T-helper 17 cell (primary cell): ENCODE data around the gene MCM3AP. TPM values are rescaled to one million over a fixed set of nuclear protein-coding genes. Genes with fewer than 3 reads are reported as not detected.

Experiments
- ATAC-seq: fragments of 150-1000 bp; cut with Tn5 transposase; 2 replicates; pipeline ENCODE4 v1.10.0; 2021; ENCODE audit warnings: mild to moderate bottlenecking, moderate library complexity
- DNase-seq, 3 donors: peaks; one replicate each; pipeline versions ENCODE4 v3.0.0 to v3.0.0-alpha.2; 2020 to 2021
- H3K9me3 ChIP-seq: one replicate; pipeline ENCODE4 v1.7.0; 2013; ENCODE audit warnings: low read length, mild to moderate bottlenecking; ENCODE audit not compliant: control insufficient read depth, poor library complexity, severe bottlenecking
- H3K27ac Mint-ChIP-seq: one replicate; pipeline ENCODE4 v1.8.0; 2022; ENCODE audit warnings: mild to moderate bottlenecking, moderate library complexity, mixed read lengths
- H3K27me3 Mint-ChIP-seq: one replicate; pipeline ENCODE4 v1.8.0; 2022; ENCODE audit warnings: mixed read lengths
- H3K36me3 Mint-ChIP-seq: one replicate; pipeline ENCODE4 v1.8.0; 2022; ENCODE audit warnings: low read depth, mixed read lengths
- H3K4me1 Mint-ChIP-seq: one replicate; pipeline ENCODE4 v1.8.0; 2022; ENCODE audit warnings: mild to moderate bottlenecking, mixed read lengths
- H3K4me3 Mint-ChIP-seq: one replicate; pipeline ENCODE4 v1.8.0; 2022; ENCODE audit warnings: mild to moderate bottlenecking, moderate library complexity, mixed read lengths
- total RNA-seq, 4 donors: library from RNA in 2 of 4; stranded (reverse) in 2 of 4; gene quantifications; one replicate each; pipeline ENCODE4 v1.2.3 and lab custom pipeline; 2022 to 2026

The MCM3AP gene
- total RNA-seq, 2 donors from 2014 or later = 114 to 120 TPM

GRCh38 chr21:46301759-46302158 lies 16.3 kb upstream of the MCM3AP start:
- DNase-seq = no peak
- H3K27ac Mint-ChIP-seq = no peak overlapping the region
- no peak for ATAC-seq
- H3K27me3 Mint-ChIP-seq = no peaks in the 10 kb centered on the region
- peaks cover 4% of the 10 kb centered on the region for H3K4me1 Mint-ChIP-seq
- peaks cover 2% of the 10 kb centered on the region for H3K36me3 Mint-ChIP-seq
- H3K4me3 Mint-ChIP-seq = no peak overlapping the region
- no peaks in the 10 kb centered on the region for H3K9me3 ChIP-seq

- no peak for DNase-seq
- H3K9me3 ChIP-seq = no peaks in the 10 kb centered on the region
- Mint-ChIP-seq H3K4me3 (no peak overlapping the region), H3K27me3 (no peaks in the 10 kb centered on the region), H3K27ac (no peak overlapping the region), H3K4me1 (peaks cover 2% of the 10 kb centered on the region), H3K36me3 (no peaks in the 10 kb centered on the region)
- no peak for ATAC-seq
Measured at GRCh38 chr21:46299167-46299566, 13.8 kb upstream of the MCM3AP start.

GRCh38 chr21:46297338-46298271 lies 12.2 kb upstream of the MCM3AP start:
- Mint-ChIP-seq H3K4me1 (peaks cover 2% of the 10 kb centered on the region), H3K27me3 (no peaks in the 10 kb centered on the region), H3K27ac (no peak overlapping the region), H3K36me3 (no peaks in the 10 kb centered on the region), H3K4me3 (peak overlapping the region; percentile 83)
- peak; percentile 33 for ATAC-seq
- no peaks in the 10 kb centered on the region for H3K9me3 ChIP-seq
- DNase-seq = no peak

- H3K9me3 ChIP-seq = no peaks in the 10 kb centered on the region
- Mint-ChIP-seq H3K27me3 (no peaks in the 10 kb centered on the region), H3K4me1 (peaks cover 2% of the 10 kb centered on the region), H3K36me3 (peaks cover 3% of the 10 kb centered on the region), H3K27ac (peak overlapping the region; percentile 77), H3K4me3 (peak overlapping the region; percentile 68)
- peak; percentile 90 for ATAC-seq
- peak in 2 of 3 donors; percentile 35 to 45 for DNase-seq
Measured at GRCh38 chr21:46295996-46296752, 10.8 kb upstream of the MCM3AP start.

DNA sequence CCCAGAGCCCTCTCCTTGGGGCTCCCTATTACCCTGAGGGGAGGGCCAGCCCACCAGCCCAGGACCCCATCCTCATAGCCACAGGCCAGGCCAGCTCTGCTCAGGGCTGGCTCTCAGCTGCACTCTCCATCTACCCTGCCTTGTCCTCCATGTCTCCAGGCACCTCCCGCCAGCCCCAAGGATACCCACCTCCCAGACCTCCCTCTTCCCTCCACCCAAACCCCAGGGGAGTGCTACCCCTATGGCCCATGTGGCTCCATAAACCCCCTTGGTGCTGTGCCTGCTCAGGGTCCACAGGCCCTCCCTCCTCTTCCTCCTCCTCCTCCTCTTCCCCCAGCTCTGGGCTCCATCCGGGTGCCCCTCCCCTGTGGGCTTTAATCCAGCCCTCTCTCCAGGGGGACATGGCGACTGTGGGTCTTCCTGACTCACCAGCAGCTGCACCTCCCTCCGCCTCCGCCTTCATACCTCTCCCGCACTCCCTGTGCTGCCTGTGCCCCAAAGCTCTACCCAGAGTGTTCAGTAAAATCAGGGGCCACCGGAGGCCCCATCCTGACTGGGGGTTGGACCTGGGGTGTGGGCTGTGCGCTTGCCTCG lies 9.9 kb upstream of the MCM3AP start:
- Mint-ChIP-seq H3K27ac (no peak overlapping the region), H3K36me3 (peaks cover 3% of the 10 kb centered on the region), H3K4me3 (no peak overlapping the region), H3K4me1 (peaks cover 6% of the 10 kb centered on the region), H3K27me3 (no peaks in the 10 kb centered on the region)
- DNase-seq = no peak
- no peaks in the 10 kb centered on the region for H3K9me3 ChIP-seq
- ATAC-seq = no peak

DNA sequence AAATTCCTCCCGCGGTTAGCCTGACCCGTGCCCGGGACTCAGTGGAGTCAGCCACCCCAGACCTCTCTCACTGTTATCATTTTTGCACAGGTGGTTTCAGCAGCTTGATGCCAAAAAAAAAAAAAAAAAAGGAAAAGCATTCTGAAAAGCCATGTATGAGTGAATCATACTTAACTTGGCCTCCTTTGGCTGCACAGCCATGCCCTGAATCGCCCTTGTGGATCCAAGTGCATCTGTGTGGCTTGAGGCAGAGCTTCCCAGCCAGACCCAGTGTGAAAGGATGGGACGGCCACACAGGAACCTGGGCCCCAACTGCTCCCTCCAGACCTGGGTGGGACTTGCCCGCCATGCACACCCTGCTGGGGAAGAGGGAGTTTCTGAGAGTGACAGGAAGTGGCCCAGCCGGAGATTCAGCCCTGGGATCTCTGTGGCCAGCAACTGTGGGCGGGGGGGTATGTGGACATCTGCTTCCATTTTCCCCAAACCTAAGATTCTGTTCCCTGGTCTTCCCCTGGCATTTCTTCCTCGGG lies 9.3 kb upstream of the MCM3AP start:
- DNase-seq (no peak), ATAC-seq (no peak)
- no peaks in the 10 kb centered on the region for H3K9me3 ChIP-seq
- no peak overlapping the region for H3K27ac Mint-ChIP-seq
- H3K4me1 Mint-ChIP-seq = peaks cover 8% of the 10 kb centered on the region
- H3K4me3 Mint-ChIP-seq = no peak overlapping the region
- H3K27me3 Mint-ChIP-seq = no peaks in the 10 kb centered on the region
- H3K36me3 Mint-ChIP-seq = peaks cover 3% of the 10 kb centered on the region

DNA sequence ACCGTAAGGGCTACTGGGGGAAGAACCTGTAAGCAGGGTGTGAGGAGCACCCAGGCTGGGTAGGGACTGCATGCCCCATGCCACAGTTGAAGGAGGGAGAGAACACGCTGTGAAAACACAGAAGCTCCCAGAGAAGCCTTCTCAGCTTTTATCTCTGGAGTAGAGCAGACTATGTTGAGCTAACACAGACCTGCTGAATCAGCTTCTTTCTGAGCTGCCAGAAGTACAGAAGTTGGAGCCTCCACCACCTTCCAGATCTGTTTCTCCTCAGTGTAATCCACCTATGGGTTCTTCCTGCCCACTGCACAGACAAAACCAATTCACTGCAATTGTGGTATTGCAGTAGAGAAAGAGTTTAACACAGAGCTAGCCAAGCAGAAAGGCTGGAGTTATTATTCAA lies 6.2 kb upstream of the MCM3AP start:
- no peaks in the 10 kb centered on the region for H3K9me3 ChIP-seq
- H3K27me3 Mint-ChIP-seq = no peaks in the 10 kb centered on the region
- peaks cover 22% of the 10 kb centered on the region for H3K4me1 Mint-ChIP-seq
- no peak overlapping the region for H3K4me3 Mint-ChIP-seq
- peaks cover 8% of the 10 kb centered on the region for H3K36me3 Mint-ChIP-seq
- no peak for DNase-seq
- ATAC-seq = no peak
- H3K27ac Mint-ChIP-seq = no peak overlapping the region

GRCh38 chr21:46289655-46290179 lies 4.3 kb upstream of the MCM3AP start:
- DNase-seq (no peak), ATAC-seq (no peak)
- no peaks in the 10 kb centered on the region for H3K27me3 Mint-ChIP-seq
- no peaks in the 10 kb centered on the region for H3K9me3 ChIP-seq
- H3K4me3 Mint-ChIP-seq = no peak overlapping the region
- H3K4me1 Mint-ChIP-seq = peaks cover 30% of the 10 kb centered on the region
- H3K27ac Mint-ChIP-seq = no peak overlapping the region
- H3K36me3 Mint-ChIP-seq = peaks cover 9% of the 10 kb centered on the region

DNA sequence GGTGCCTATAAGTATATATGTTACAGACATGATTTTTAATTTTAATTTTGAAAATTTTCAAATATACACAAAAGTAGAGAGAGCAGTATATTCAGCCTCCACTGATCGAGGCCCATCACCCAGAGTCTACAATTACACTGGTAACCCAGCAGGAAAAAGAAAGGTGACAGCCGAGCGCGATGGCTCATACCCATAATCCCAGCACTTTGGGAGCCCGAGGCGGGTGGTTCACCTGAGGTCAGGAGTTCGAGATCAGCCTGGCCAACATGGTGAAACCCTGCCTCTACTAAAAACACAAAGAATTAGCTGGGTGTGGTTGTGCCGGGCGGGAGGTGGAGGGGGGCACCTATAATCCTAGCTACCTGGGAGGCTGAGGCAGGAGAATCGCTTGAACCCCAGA lies 2.1 kb upstream of the MCM3AP start:
- H3K27ac Mint-ChIP-seq = peak overlapping the region; percentile 98
- peaks cover 38% of the 10 kb centered on the region for H3K4me1 Mint-ChIP-seq
- H3K36me3 Mint-ChIP-seq = peaks cover 9% of the 10 kb centered on the region

GRCh38 chr21:46286648-46287002 lies 1.2 kb upstream of the MCM3AP start:
- peaks cover 9% of the 10 kb centered on the region for H3K36me3 Mint-ChIP-seq
- ATAC-seq = peak; percentile 35
- no peaks in the 10 kb centered on the region for H3K27me3 Mint-ChIP-seq
- H3K27ac Mint-ChIP-seq = peak overlapping the region; percentile 98
- H3K4me3 Mint-ChIP-seq = peak overlapping the region; percentile 100
- no peak for DNase-seq
- H3K4me1 Mint-ChIP-seq = peaks cover 38% of the 10 kb centered on the region
- H3K9me3 ChIP-seq = no peaks in the 10 kb centered on the region

More for the DNA sequence above, 2.1 kb upstream of the MCM3AP start:
- Mint-ChIP-seq H3K27me3 (no peaks in the 10 kb centered on the region), H3K4me3 (peak overlapping the region; percentile 7)
- DNase-seq = no peak
- no peak for ATAC-seq
- no peaks in the 10 kb centered on the region for H3K9me3 ChIP-seq

GRCh38 chr21:46285761-46286647 lies 593 bp upstream of the MCM3AP start, which contains the start of gene YBEY:
Gene YBEY, plus strand, starts transcription at chr21:46286342. Its CDS starts 572 bp downstream, at chr21:46286914.
- Mint-ChIP-seq H3K36me3 (peaks cover 6% of the 10 kb centered on the region), H3K27ac (peak within 1 kb of the TSS; percentile 98), H3K4me3 (peak within 1 kb of the TSS; percentile 100), H3K4me1 (peaks cover 38% of the 10 kb centered on the region), H3K27me3 (no peaks in the 10 kb centered on the region)
- H3K9me3 ChIP-seq = no peaks in the 10 kb centered on the region
- DNase-seq (peak; percentile 71 to 76 (median 74)), ATAC-seq (peak; percentile 89)

DNA sequence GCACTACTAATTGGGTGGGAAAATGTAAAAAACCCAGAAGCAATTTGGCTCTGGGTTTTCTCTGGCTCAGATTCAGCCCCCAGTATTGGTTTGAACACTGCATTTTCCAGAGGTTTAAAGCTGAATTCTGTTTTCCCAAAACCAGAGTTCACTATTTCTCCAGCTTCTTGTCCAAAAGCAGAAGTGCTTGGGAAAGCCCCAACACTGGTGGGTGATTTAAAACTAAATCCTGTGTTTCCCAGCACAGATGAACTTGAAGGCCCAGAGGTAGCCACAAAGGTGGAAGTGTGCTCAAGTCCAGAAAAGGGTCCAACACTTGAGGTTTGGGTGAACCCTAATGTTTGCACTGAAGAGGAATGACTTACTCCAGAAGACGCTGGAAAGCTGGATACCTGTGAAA lies 678 bp downstream of the MCM3AP start:
- DNase-seq (no peak), ATAC-seq (no peak)
- Mint-ChIP-seq H3K4me3 (peak overlapping the region; percentile 100), H3K27me3 (no peaks in the 10 kb centered on the region), H3K27ac (peak overlapping the region; percentile 98), H3K4me1 (peaks cover 35% of the 10 kb centered on the region), H3K36me3 (peaks cover 6% of the 10 kb centered on the region)
- H3K9me3 ChIP-seq = no peaks in the 10 kb centered on the region
